HS-5 (cell line): Measurements from ENCODE around the gene C2orf78.
"Not testable (repeated sequence)": the region's sequence is repeated elsewhere in the genome, so short reads cannot be mapped to it uniquely, and the experiment has no call there.

Source experiments
- DNase-seq: peaks from one replicate; pipeline ENCODE4 v3.0.0-alpha.2; 2012; ENCODE audit warnings: low read depth

Gene C2orf78, protein sequence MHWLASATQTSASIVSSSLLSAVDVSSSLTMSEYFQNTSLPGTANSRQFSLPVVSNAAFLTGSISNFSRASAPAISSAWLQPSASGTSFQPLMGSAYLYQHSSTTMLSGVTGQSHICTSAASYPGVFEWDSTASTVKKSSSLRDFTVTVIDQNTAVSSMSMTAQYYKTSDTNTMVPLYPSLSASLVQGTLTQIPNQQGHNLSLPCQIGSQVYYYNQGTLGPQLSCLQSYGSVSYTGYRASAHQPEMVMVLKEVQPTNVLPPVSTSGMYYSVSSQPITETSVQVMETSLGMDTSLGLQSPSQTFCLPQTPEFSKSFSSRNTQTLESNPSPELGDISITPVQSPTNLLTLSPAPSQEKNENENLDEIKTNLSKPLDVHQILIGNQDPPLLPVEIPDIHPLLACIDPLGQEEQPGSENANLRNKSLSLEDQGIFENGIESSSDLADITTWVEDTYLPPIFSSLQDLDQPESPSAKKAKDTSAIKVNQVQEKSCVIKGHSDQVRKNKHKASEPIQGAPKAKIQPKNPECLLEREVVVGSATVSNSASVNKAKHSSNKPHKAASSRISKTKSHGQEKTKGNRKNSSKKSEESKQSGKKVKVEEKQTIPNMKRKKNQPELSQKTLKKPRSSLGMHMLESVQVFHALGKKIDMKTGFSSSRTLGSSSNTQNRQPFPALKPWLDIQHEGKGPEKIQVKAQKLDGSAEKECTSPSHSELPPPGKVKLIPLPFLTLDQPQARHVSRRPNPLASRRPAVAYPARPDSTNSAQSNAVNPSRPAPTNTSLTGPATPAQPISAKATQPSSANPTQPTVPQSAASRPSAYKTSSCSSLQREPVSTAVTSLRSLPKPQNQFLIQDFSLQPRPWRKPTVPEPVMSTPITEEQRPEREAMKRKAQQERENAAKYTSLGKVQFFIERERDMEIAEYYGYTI

DNA sequence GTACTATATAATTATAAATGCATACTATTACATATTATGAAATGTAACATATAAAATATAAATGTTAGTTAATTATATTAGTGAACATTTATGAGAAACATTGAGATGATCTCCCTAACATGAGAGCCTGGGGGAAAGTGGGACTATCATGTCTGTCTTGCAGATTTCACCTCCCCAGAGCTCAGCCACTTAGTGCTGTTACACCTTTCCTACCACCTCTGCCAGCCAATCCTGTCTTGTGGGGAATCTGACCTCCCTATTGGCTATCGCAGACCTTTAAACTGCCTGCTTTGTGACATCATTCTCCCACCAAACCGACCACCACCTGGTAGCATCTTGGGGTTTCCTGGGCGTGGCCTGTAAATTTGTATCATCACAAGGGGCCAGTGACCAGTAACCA, at the start of gene C2orf78:
Gene C2orf78, plus strand, starts transcription at position 301 of the 400 bp plus-strand sequence. CDS start 127 bp downstream, outside the sequence.
- not testable (repeated sequence) for DNase-seq

DNA sequence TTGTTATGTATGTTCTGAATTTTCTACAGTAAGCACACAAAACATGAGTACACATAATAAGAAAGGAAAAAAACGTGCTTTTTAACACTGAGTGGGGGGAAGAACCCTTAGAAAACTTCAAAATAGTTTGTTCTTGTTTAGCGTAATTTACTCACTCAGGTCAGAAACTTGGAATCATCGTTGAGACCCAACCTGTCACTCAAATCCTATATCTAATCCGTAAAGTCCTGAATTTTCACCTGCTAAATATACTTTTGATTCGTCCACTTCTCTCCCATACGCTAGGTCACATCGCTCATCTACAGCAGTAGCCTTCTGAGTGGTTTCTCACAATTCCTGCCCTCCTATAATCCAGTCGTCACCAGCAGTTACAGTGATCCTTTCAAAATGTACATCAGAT, 47.6 kb upstream of the C2orf78 start:
- no peak for DNase-seq

DNA sequence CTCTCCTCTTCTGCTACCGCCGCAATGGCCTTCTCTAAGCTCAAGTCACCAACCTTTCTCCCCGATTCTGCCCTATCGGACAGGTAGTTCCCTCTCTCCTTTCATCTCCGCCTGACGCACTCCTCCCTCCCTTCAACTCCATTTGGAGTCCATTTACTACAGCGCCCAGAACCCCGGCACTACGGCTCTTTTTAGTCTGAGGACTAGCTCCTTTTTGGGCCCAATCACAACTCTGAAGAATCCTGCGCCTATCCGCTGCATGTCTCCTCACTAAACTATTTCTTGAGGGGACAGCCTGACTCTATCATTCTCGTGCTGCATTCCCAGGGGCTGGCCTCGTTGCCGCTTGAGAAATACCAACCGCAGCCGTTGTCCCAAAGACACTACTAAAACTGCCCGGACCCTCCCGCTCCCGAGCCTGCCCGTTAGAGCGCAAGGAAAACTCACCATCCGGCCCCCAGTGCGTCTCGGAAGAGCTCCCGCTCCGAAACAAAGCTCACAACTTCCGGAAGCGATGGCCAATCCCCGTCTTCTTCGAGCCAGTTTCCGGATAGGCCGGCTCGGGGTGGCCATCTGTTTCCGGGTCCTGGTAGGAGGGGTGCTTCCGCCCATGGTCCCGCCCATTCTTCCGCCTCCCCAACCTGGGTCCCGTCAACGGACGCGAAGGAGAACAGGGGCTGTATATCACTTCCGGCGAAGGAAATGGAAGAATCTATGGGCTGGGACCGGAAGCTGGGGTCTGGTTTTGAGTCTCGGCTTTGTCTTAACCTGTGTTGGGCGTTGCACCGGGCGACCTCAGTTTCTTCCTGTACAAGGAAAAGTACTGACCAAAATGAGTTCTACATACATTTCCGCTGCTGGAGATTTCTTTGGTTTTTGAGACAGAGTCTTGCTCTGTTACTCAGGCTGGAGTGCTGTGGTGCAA, 46.9 kb upstream of the C2orf78 start, which contains the start of gene TPRKB:
Gene TPRKB, minus strand, starts transcription at position 491 of the 925 bp plus-strand sequence. CDS start 2,776 bp downstream, outside the sequence.
- DNase-seq, result peak; percentile 86

DNA sequence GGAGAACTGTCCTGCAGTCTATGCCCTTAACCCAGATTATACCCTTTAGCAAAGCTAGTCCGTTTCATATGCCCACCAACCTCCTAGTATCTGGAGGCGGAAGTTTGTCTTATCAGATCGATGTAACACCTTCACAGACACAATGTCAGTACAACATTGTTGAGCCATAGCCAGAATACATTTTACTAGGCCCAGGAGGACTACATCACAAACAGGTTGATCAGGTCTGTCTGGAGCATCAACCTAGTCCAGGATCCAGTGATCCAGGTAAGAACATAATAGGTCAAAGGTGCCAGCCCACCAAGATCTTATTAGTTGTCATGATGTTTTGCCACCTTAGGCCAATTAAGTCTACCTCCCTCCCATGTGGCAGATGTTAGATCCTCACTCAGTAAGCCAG, 44.9 kb upstream of the C2orf78 start:
- no peak for DNase-seq

DNA sequence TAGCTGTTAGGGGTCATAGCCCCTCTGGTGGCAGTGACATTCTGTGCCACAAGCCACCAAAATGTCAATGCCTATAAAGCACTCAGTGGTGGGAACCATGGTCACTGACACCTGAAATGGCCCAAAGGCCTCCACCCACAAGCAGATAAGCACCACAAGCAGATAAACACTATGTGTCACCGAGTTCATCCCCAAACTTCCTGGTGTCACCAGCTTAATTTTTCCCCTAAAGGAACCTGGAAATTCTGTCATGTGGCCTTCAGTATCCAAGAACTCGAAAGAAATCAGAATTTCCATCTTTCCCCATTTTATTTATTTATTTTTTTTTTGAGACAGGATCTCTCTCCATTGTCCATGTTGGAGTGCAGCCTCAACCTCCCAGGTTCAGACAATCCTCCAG, 43.2 kb upstream of the C2orf78 start:
- no peak for DNase-seq

DNA sequence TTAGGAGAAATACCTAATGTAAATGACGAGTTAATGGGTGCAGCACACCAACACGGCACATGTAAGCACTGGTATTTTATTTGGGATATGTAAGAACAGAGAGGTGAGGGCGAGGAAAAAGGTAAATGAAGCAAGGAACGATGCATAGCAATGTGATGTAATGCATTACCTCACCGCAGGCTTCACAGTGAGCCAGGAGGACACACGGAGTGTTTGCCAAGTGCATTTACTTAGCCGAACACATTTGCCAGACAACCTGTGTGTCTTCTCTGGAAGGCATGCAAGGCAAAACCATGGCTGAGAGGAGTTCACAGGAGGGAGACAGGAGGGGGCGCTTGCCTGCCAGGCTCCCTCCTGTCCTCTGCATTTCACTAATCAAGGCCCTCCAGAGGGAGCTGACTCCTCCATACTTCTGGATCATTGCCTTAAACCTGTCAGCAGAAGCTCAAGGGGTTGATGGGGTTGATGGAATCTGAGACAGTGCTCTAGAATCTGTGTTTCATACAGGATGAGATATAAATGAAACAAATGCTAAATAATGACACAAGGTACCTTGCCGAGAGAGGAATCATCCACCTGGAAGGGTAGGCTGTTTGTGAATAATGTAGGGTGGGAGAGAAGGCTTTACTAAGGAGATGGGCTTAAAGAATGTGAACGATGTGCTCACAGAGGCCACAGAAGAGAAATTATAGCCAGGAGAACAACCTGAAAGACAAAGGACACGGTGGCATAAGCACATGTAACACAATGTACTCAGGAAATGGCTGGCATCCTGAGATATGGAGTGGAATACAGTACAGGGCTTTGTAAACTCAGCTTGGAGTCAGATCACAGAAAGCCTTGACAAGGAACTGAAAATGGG, 37.7 kb upstream of the C2orf78 start:
- no peak for DNase-seq

DNA sequence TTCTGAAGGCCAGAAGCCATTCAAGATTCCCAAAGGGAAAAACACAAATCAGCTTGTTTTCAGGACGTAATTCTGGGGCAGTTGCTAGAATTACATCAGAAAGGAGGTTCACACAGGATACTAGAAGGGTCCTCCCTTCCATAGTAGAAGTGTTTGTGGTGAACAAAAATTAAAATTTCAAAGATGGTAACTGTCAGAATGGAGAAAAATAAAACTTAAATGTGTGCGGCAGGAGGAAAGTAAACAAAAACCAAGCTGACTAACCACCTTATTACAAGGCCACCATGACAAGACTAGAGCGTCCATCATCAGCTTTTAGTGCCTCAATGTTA, 37.1 kb upstream of the C2orf78 start:
- no peak for DNase-seq

DNA sequence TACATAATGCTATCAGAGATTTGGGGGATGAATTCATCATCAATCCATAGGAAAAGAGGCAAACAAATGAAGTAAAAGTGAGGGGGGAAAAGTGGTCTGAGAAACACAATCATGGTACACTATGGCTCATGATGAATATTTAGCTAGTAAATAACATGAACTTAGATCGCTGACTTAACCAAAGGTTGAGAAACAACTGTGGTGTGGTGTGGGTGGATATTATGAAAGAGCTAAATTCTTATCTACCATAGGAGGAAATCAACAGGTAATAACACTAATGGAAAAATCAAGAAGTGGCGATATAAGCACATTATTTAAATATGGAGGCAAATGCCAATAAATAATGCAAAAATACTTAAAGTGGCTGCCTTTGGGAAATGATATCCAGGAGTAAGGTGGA, 34.7 kb upstream of the C2orf78 start:
- DNase-seq, result no peak

DNA sequence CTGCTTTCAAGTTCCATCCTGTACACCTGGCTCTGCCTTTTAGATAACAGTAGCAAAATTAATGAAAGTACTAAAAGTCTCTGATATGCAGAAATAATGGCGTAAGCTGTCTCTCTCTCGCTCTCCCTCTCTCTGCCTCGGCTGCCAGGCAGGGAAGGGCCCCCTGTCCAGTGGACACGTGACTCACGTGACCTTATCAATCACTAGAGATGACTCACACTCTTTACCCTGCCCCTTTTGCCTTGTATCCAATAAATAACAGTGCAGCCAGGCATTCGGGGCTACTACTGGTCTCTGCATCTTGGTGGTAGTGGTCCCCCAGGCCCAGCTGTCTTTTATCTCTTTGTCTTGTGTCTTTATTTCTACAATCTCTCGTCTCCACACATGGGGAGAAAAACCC, 29.7 kb upstream of the C2orf78 start:
- DNase-seq, result not testable (repeated sequence)

DNA sequence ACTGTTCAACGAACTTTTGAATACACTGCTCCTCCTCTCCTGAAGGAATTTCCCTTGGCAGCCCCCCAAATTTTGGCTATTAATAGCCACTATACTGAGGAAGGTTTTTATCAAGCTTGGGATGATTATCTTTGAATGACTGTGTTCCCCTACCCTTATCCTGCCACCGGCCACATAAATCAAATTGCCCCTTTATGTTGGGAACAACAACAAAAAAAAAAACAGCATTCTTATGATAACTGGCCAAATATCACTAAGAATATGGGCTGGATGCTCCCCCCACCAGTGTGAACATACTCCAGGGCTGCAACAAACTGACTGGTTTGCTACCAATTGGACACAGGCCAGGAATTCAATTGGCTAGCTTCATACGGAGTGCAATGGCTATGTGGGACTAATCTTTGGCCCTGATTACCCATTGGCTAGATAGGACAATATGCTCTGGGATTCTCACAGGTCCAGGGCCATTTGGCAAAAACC, 24.7 kb upstream of the C2orf78 start:
- no peak for DNase-seq

DNA sequence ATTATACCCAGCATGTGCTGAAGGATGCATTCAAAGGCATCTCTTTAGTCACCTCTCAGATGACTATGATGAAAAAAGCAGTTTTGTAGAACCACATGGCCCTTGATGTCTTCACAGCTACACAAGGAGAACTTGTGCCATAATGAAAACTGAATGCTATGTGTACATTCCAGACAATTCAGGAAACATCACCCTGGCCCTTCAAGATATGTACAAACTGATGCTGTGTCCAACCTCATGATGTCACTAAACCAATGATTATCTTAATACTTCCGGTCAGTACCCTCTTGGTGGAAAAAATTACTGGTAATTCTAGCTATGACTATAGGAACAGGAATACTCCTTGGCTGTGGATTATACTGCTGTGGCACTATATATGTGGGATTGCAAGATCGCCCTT, 24.1 kb upstream of the C2orf78 start:
- DNase-seq, result no peak

DNA sequence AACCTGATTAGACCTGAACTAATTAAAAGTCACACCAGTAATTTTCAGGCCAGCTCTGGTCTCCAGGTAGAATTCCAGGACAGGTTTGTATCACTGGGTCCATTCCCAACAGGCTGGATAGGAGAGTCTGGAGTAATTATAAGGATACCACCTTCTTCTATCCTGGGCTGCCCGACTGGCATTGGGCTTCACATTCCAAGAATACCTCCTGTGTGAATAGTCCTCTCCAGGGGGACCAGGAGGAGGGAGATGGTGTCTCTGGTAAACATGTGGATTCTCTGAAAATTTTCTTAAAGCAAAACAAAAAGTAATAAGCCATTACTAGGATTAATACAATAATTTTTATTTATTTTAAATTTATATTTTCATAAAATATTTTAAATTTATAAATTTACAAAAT, 21.4 kb upstream of the C2orf78 start:
- DNase-seq, result no peak

DNA sequence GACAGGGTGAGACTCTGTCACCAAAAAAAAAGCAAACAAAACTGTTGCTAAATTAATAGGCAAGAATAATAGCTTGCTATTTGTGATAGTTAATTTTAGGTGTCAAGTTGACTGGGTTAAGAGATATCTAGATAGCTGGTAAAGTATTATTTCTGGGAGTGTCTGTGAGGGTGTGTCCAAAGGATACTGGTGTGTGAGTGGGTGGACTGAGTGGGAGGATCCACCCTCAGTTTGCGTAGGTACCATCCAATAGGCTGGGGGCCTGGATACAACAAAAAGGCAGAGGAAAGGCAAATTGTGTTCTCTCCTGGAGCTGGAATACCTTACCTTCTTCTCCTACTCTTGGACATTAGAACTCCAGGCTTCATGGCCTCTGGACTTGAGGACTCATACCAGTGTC, 19.0 kb upstream of the C2orf78 start:
- DNase-seq, result no peak

DNA sequence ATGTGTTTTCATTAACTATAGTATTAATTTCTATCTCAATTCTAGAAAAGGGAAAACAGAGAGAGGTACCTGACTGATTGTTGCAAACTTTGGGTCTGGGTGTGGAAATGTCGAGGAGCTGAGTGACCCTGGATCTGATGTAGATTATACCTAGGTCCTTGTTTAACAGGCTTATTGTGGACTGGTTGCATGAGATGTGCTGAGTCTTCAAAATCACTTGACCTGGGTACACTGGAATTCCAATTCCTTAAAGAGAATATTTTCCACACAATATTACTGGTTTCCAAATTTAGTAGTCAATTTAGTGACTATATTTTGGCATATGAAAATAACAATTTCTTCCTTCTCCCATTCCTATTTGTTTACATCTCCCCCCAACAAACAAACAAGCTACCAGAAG, 17.6 kb upstream of the C2orf78 start:
- DNase-seq, result no peak

DNA sequence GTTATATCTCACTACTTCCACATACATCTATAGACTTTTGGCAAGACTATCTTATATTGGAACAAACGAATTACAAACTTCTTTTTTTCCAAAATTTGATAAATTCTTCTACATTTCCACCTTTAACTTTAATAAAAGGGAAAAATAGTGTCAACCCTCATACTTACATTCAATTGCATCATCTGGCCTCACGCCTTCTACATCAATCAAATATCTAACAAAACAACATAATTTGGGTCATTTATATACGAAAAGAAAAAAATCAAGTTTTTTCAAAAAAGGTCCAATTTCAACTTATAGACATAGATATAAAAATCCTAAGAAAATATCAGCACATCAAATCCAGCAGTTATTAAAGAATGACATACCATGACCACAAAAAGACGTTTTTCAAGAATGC, 17.0 kb upstream of the C2orf78 start:
- no peak for DNase-seq

DNA sequence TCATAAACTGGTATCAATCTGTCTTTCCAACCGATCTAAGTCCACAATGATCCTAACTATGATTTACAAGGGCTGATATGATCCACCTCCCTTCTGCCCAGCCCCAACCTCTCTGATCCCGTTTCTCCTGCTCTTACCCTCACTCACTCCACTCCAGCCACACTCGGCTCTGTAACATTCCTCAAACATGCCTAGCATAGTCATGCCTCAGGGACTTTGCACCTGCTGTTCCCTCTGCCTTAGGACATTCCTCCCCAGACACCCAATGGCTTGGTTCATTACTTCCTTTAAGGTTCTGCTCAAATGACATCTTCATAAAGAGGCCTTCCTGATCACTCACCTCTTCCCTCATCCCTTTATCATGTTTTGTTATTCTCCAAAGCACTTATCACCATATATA, 13.3 kb upstream of the C2orf78 start:
- DNase-seq, result no peak

DNA sequence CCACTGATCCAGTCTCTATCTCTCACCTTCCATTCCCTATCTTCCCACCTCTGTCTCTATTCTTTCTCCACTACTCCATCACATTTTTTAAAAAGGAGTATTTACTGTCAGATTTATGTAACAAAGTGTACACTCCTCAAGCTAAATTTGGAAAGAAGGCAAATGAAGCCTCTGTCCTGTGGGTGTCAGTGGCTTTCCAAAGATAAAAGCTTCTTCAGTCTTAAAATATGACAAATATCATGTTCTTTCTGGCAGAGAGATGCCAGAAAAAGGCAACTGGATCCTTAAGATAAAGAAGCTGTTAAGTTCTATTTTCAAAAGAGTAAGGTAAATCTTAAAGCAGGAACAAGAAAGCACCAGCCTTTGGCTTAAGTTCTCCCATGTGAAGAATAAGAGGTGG, 11.2 kb upstream of the C2orf78 start:
- DNase-seq, result no peak

DNA sequence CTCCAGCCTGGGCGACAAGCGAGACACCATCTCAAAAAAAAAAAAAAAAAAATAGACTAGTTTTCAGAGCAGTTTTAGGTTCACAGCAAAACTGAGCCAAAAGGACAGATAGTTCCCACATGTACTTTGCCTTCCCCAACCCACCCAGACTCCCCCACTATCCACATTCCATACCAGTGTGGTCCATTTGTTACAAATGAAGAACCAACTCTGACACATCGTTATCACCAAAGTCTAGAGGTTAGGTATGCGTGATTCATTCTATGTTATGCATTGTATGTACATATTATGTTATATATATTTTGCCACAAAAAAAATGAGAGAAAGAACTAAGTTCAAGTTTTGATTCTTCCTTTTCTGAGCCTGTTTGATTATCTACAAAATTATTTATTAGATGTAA, 7.6 kb upstream of the C2orf78 start:
- DNase-seq, result peak; percentile 32

DNA sequence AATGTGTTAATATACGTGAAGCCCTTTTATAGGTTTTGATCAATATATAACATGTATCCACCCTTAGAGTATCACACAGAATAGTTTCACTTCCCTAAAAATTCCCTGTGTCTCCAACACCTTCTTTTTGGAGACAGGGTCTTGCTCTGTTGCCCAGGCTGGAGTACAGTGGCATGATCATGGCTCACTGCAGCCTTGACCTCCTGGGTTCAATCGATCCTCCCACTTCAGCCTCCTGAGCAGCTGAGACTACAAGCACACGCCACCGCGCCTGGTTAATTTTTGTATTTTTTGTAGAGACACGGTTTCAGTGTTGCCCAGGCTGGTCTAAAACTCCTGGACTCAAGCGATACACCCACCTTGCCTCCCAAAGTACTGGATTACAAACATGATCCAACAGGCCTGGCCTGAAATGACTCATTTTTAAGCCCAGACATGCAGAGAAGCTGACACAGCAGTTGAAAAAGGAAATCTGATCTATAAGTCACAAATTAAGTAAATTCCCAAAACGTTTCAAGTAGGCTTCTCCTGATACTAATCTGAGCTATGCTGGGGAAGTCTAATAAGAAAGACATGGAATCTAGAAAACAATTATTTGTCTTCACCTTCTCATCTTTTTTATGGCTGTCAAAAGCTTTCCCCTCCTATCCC, 7.0 kb upstream of the C2orf78 start:
- DNase-seq, result peak; percentile 40

DNA sequence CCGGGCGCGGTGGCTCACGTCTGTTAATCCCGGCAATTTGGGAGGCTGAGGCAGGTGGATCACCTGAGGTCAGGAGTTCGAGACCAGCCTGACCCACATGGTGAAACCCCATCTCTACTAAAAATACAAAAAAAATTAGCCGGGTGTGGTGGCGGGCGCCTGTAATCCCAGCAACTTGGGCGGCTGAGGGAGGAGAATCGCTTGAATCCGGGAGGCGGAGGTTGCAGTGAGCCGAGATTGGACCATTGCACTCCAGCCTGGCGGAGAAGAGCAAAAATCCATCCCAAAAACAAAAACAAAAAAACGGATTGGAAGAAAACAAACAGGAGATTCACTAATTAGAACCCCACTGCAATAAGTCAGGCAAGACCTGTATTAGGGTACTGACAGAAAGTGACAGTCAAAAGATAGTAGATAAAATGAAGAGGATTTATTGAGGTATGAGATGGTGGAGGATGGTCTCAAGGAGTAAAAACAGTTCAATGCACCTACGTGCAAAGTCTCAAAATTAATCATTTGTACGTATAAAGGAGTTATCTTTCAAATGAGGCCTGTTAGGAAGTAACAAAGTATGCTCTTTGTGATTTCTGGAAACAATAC, 5.0 kb upstream of the C2orf78 start:
- not testable (repeated sequence) for DNase-seq
